Stimulated activated CD8-positive, alpha-beta memory T cell treated with anti-CD3 and anti-CD28 coated beads, Interleukin-7, amount 100 ng/mL, for 48 hours (primary cell): ENCODE measurements around the gene COL4A6.

ENCODE experiments used
- DNase-seq, 2 donors: peaks; one replicate each; pipeline ENCODE4 v3.0.0-alpha.2; 2020; ENCODE audit warnings: low read depth in 1 of 2; ENCODE audit errors: extremely low read depth in 1 of 2

COL4A6 gene

DNA sequence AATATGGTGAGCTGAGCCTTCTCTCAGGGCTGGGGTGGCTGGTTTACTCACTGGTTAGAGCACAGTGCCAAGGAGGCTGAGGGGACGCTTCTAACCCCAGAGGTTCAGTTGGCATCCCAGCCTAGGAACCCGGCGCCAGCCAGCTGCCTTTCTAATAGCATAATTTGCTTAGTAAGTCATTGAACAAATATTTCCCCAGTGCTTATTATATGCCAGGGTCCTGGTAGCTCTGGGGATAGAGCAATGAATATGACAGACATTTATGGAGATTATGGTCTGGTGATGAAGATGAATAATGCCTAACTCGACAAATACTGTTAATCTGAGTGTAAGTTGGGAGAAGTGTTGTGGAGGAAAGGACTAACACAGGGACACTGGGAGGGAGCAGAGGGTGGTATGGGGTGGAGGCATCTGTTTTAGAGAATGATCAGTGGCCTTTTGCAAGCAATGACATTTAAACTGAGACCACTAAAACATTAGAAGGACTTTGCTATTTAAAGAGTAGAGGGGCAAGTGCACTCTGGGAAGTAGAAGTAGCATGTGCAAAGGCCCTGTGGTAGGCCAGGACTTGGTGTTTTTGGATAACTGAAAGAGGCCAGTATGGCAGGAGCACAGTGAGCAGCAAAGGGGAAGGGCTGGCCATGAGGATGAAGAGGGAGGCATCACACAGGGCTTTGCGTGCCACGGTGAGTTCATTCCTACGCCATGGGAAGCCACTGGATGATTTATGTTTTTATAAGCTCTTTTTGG lies 274.7 kb downstream of the COL4A6 start:
- no peak for DNase-seq

DNA sequence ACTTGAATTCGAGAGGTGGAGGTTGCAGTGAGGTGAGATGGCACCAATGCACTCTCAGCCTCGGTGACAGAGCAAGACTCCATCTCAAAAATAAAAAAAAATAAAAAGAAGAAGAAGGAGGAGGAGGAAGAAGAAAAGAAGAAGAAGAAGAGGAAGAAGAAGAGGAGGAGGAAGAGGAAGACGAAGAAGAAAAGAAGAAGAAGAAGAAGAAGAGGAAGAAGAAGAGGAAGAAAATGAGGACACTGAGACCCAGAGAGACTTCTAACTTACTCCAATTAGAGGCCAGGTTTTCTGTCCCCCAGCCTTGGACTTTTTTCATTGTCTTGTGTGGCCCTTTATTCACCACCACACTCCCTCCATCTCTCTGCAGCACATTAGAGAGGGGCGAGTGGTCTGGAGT lies 276.0 kb downstream of the COL4A6 start:
- no peak for DNase-seq

DNA sequence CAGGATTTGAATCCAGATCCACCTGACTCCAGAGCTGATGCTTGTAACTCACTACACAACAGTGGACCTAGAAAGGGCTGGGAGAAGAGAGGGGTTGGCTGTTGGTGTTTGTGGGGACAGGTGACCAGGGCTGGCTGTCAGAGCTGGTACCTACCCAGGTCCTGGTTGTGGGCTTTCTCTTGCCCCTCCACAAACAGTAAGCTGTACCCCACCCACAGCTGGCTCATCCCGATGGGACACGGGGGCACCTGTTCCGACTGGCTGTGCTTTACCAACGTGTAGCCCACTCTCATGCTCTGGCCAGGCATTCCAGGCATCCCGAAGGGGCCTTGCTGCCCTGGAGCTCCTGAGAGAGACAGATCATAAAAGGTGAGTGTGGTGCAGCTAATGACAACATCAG lies 277.9 kb downstream of the COL4A6 start:
- DNase-seq: no peak

DNA sequence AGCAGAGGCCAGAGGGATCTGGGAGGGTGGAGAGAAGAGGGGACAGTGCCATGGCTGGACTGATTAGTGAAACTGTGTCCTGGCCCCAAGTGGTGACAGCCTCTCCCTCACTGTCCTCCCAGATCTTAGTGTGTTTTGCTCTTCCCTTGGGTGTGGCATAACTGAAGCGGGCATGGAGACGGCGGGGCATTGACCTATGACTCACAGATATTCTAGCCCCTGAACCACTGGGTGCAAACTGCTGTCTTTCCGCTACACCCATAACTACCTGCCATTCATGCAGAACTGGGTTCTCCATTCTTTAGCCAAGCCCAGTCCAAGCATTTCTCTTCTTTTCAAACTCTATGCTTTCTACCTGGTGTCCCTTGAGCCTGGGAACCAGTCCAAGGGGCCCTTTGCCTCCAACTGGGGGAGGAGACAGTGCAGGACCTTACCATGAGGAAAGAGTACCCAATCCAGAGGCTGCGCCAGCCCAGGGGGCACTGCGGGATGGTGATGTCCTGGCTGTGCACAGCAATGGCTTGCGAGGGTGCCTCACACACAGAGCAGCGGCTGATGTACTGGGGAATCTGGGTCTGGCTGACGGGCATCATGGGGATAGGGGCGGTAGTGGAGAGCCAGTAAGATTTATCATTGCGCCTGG lies 279.1 kb downstream of the COL4A6 start:
- DNase-seq: no peak

DNA sequence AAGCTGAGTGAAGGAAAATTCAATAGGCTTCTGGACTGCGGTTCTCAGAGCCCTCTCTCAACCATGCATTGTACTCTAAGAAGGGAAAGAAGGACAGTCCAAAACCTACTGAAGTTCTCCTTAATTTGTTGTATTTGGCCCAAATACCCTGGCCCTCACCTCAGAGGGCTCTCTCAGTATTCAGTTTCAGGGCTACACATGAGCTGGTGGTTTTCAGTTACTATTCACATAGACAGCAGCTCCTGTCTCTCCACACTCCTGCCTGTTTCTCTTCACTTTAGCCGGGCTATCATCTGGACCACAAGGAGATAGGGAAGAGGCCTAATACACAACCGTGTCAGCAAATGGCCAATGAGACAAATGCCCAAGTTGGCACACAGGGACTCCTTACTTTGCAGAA lies 280.6 kb downstream of the COL4A6 start:
- DNase-seq: no peak

DNA sequence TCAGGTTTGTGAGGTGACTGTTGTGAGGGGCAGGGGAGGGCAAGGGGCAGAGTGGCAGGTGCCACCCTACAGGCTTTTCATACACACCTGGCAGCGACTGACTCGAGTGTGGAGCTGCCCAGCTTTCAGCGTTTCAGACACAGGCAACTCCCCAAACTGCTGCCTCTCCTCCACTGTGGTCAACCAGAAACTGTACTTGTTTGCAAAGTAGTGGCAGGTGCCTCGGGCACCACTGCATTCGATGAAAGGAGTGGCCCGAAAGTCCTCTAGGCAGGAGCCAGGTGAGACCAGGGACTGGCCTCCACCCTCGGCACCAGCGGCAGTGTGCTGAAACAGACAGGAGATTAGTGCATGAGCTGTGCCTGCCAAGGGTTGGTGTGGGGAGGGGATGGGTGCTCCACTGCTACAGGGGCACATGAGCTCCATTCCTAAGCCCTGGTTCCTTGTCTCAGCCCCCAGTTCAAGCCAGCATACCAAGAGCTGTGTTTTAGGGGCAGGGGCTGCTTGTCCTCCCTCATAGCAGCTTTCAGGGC lies 281.2 kb downstream of the COL4A6 start:
- DNase-seq: no peak

DNA sequence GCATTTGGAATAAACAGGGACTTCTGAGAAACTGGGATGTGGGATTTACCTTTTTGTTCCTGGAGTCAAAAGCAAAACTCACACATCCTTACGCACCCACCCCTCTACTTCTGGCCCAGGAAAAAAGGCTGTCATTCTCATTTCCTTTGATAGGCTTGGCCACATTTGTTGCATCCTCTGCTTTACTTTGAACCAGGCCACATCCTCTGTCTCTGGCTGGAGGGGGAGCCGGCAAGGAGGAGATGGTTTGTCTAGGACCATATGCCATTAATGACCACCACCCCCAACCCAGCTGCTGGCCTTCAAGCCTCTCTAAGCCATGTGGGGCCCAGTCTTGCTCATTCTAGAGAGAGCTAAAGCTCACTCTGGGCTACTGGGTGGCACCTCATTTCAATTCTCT lies 282.1 kb downstream of the COL4A6 start:
- no peak for DNase-seq

DNA sequence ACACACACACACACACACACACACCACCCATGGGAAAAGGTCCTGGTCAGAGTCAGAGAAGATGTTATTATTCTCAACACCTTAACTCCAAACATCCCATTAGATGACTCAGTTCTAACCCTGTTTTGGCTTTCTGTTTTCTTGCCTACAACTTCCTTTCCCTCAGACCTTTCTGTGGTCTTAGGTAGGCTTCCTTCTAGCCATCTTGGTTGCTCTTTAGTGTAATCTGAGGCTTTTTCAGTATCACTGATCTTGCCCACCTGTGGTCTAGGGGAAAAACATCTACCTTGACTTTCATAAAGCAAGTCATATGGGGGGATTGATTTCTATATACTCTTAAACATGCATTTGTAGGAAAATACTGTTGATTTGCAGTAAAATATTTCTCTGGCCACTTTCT lies 289.7 kb downstream of the COL4A6 start:
- DNase-seq: no peak

DNA sequence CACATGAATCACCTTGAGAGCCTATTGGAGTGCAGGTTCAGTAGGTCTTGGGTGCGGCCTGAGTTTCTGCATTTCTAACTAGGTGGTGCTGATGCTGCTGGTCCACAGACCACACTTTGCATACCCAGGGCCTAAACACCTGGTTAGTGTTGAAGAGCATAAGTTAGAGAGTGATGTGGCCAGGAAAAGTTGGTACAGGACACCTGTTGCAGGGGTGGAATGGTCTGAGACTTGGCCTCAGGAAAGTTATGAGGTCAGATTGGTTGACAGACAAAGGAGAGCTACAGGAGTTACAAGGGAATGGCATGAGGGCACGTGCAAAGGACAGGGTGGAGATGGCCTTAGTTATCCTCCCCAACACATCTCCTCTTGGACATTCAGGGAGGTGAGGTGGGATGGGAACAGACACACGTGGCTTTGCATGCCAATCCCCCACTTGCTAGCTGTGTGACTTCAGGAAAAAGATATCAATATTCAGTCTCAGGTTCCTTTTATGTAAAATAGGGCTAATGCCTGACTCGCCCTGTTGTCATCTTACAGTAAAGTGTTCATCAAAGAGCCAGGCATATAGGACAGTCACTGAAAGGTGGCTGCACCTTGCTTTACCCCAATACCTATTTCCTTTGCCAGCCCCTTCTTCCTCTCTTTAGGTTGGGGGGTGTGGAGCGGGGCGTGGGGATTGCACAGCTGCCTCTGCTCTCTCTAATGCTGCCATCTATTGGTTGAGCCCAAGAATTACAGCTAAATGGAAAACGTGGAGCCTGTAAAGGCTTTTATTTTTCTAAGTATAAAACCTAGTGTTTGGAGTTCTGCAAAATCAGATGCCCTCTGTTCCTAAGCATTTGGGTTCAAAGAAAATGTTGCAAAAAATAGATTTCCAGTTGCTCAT lies 299.2 kb downstream of the COL4A6 start:
- no peak for DNase-seq

DNA sequence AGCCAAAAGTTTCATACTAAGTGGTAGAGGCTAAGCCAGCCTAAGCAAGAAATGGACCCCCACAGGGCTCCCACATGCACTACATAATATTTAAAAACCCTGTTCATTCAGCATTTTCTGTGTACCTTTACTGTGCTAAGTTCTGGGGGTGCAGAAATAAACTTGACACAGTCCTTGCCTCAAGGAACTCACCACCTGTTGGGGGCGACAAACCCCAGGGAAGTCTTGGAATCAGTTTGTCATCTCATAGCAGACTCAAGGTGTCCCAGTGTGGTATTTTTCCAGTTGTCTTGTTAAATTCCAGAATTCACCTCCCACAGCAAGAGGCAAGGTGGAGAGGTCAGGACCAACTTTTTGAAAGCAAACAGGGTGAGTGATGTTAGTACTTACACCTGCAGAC lies 303.5 kb downstream of the COL4A6 start:
- no peak for DNase-seq

DNA sequence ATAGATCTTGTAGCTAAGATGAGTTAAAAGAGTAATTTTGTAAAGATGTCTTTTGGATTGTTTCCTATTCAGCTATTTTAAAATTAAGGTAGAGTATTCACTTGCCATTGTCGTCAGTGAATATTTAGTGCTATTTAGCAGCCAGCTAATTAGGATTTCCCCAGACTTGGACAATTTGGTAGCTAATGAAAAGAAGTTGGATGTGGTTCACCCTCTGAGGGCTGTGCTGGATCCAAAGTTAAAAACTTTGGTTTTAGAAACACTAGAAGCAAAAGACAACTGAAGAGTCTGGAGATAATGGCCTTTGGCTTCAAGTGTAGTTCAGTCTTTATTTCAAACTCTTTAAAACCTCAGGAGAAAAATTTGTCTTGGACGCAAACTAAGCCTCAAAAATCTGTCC lies 305.3 kb downstream of the COL4A6 start:
- no peak for DNase-seq

DNA sequence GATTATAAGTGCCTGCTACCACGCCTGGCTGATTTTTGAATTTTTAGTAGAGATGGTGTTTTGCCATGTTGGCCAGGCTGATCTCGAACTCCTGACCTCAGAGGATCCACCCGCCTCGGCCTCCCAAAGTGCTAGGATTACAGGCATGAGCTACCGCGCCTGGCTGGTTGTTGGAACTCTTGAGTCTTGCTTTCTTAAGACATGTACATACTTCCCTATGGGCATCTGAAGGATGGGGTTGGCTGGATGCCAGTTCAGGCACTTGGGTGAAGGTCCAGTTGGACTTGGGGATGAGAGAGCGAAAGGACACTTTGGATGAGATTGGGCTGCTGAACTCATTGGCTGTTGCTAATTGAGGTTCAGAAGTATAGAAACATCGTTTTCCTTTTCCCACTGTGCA lies 306.2 kb downstream of the COL4A6 start:
- DNase-seq: no peak

DNA sequence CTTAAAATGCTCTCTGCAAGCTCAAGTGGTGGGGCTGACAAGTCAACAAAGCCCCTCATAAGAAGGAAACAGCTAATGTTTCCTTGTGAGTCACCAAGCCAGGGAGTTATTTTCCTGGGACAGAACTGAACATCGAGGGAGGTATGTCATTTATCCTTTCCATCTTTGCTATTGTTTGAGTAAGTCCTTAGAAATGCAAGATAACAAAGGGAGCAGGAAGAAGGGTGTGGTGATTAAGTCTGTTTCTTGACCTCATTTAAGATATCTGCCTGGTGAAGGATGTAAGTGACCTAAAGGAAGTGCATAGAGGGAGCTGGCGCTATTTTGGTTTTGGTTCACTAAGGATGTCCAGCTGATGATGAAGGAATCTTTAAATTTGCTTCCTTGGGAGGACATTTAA lies 306.8 kb downstream of the COL4A6 start:
- no peak for DNase-seq

DNA sequence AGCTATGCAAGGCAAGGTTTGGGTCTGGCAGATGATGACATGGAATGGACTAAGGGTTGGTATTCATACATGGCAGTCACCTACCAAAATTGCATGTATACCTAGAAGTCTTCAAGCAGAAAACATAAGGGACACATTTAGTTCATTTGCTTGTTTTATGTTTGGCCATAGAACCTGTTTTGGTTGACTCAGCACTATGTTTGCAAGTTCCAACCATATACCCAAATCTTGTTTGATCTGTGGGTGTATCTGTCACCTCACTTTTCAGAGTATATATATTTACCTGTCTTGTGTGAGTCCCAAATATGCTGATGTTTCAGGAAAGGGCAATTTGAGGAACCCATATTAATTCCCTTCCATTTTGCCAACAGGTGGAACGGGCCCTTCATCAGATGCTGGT lies 307.3 kb downstream of the COL4A6 start:
- DNase-seq: no peak

DNA sequence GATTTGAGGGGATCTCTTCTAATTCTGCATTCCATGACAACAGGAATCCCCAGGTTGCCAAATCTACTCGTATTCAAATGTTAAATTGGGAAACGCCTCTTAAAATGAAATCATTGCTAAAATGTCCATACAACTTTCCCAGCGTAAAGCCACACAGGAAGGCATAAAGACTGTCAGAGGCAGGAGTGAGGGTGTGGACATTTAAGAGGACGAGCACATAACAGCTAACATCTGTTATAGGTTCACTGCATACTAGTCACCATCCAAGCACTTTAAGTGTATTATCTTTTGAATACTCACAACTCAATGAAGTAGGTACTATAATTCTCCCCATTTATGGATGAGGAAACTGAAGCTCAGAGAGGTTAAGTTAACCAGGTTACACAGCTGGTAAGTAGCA lies 311.1 kb downstream of the COL4A6 start:
- DNase-seq: no peak

DNA sequence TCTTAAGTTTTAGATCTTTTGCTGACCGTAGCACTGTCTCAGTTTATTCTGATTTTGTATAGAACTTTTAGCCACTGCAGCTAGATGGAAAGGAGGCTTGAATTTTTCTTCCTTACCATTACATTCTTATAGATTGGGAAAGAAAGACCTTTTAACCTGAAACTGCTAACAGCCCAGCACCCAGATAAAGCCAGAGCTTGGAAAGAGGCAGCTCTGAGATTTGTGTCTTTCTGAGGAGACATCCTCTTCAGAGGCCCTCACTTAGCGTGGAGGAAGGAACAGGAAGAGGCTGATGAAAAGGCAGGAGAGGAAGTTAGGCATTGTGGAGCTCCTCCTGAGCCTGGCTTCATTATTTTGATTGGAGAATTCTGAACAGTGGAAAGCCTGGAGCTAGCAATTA lies 311.6 kb downstream of the COL4A6 start:
- DNase-seq: no peak

DNA sequence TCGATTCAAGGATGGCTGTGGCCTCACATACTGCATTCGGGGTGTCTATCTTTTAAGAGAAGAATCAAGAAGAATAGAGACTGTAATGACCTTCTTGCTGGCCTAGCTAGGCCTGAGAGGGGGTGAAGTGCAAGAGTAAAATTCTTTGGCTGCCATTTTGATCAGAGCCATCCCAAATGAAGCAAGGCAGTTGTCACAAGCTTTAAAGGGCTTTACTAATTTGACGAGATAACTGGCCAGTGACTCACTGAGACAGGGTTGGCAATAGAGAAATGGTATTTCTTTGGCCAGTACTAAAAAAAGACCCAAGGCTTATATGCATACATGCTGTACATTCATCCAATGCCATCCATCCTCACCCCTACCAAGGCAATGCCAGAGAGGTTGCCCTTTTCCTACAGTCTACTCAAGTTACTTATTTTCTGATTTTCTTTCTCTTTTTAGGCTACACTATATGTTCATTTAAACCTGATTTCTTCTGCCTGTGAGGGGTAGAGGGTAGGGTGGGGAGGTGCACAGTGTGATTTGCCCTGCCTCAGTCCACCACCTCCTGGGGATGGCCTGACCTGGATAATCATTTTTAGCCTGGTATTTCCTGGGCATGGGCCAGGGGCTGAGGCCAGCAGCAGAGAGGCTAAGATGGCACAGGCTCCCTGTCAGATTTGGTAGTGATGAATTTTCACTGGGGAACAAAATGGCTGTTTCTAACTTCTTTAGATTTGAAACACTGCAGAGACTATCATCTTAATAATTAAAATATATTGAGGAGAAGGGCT lies 314.4 kb downstream of the COL4A6 start:
- no peak for DNase-seq

DNA sequence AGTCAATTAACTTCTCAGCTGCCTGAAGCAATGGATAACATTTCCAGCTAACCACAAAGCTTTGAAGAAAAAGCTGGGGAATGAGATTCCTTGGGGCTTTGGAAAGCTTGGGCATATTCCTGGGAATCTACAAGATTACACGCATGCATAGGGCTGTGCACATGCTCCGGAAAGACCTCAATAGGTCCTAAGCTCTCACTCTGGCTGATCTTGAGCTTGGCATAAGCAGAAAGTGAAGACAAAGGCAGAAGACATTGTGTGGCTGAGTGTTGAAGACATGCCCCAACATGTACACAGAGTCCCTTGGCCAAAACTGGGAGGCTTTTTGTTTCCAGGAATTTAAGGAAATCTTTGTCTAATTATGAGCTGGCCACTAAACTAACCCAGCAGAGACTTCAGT lies 315.5 kb downstream of the COL4A6 start:
- DNase-seq: no peak

DNA sequence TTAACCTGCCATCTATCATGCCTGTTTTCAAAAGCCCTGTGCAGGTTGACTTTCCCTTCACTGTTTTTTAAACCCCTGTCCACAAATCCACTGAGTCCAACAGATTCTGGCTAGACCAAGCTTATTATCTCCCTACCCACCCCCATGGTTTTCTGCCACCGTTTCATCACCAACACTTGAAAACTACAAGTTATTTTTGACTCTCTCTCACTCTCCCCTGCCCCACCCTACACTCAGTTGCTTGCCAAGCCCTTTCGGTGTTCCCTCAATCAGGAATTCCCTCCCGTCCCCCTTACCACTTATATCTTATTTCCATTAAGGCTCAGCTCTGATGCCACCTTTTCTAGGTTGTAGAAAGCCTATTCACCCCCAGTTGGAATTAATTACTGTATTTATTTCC lies 316.9 kb downstream of the COL4A6 start:
- no peak for DNase-seq

DNA sequence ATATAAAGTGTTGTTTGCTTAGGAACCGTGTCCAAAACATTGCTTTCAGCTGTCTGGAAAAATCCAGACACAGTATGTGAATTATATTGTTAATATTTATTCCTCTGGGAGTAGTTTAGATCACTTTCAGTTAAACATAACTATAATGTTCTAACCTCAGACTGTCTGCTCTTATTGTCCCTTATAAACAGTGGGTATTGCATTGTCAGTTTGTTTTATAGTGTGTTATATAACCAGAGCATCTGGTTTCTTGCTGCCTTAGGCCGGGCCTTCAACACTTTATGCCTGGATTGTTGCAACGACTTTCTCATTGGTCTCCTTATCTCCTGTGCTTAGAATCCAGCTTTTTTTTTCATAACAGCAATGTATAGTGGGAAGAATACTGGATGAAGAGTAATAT lies 320.2 kb downstream of the COL4A6 start:
- no peak for DNase-seq

DNA sequence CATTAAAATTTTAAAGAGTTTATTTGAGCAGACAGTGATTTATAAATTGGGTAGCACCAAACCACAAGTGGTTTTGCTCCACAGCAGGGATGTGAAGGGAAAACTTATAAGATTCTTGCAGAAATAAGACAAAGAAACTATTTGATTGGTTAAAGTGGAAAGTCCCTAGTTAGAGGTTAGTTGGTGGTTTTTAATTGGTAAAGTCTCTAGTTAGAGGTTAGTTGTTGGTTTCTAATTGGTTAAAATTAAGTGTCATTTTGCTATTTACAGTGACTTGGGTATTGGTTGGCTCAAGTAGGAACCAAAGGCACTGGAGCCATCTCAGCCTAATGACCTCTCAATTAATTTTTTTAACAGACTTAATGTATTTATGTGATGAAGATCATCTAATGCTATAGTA lies 323.7 kb downstream of the COL4A6 start:
- DNase-seq: no peak
